Measurements from ENCODE around the gene SERPINA6. TPM values are rescaled to one million over a fixed set of nuclear protein-coding genes. Genes with fewer than 3 reads are reported as not detected.
"Not testable (repeated sequence)": the region's sequence is repeated elsewhere in the genome, so short reads cannot be mapped to it uniquely, and the experiment has no call there.

Gene SERPINA6
- total RNA-seq, 1 donor from 2014 or later, result 1.1 TPM

DNA sequence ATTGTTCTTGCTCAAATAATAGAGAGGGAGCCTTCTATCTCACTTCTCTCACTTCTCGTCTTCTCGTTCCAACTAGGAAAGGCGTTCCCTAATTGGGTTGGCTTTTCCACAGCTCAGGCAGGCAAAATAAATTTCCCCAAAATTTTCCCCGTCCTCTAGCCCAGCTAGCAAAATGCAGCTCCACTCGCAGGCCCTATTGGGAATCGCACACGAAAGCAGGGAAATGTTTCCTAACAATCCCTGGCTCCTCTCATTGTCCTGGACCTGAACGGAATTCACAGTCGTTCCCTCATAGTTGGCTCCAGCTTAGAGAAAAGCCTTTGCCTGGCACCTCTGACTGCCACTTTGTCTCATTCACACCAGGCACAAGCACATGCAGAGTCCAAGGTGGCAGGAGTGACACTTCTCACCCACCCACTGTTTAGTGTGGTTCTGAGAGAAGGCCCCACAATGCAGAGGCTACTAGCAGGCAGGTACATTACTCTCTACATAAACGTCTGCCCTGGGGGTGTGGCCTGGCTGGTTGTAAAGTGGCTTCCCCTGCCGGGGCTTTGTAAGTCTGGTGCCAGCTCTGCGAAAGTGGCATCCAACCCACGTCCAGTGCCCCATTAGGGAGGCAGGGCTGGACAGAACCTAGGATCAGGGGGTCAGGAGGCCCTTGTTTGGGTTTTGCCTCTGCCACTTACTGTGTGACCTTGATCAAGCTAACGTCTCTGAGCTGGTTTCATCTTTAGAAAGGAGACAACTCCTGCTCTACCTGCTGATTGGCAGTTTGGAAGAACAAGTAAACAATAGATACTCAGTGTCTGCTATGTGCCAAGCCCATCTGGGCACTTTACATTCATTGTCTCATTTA lies 34.3 kb downstream of the SERPINA6 start:
- Histone ChIP-seq H3K4me1 (no peaks in the 10 kb centered on the region), H3K36me3 (no peaks in the 10 kb centered on the region), H3K27me3 (ENCODE audit: low read depth) (no peaks in the 10 kb centered on the region), H3K27ac (no peak overlapping the region), H3K4me3 (no peak overlapping the region), H3K9me3 (no peaks in the 10 kb centered on the region)
- ATAC-seq (no peak), DNase-seq (no peak)
- intact Hi-C loops (cut with DNase I), result no loop called here
- no peak for TF ChIP-seq CTCF (IDR thresholded peaks at IDR 0.05)

GRCh38 chr14:94285158-94285557 lies 38.0 kb downstream of the SERPINA6 start:
- intact Hi-C loops (cut with DNase I), result no loop called here
- Histone ChIP-seq H3K27ac (no peak overlapping the region), H3K27me3 (ENCODE audit: low read depth) (no peaks in the 10 kb centered on the region), H3K9me3 (no peaks in the 10 kb centered on the region), H3K4me1 (no peaks in the 10 kb centered on the region), H3K4me3 (no peak overlapping the region), H3K36me3 (no peaks in the 10 kb centered on the region)
- DNase-seq, result no peak
- ATAC-seq, result no peak
- TF ChIP-seq CTCF (IDR thresholded peaks at IDR 0.05), result no peak

DNA sequence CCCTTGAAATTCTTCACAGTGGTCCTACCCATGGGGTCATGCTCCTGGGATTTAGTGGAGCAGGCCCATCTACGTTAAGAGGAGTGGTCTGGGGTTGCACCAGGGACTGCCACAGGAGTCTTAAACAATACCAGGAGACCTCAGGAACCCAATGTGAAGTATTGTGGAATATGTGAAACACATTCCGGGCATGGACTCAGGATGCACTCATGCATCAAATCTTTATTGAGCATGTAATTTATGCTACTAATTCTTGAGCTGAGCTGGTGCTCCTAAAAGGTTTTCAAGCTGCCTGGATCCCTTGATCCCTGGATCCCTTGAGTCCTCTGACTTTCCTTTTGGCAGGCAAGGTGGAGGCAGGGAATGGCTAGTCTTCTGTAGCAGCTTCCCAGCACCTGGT lies 38.9 kb downstream of the SERPINA6 start:
- ATAC-seq, result no peak
- H3K9me3 ChIP-seq, result no peaks in the 10 kb centered on the region
- intact Hi-C loops (cut with DNase I), result no loop called here

DNA sequence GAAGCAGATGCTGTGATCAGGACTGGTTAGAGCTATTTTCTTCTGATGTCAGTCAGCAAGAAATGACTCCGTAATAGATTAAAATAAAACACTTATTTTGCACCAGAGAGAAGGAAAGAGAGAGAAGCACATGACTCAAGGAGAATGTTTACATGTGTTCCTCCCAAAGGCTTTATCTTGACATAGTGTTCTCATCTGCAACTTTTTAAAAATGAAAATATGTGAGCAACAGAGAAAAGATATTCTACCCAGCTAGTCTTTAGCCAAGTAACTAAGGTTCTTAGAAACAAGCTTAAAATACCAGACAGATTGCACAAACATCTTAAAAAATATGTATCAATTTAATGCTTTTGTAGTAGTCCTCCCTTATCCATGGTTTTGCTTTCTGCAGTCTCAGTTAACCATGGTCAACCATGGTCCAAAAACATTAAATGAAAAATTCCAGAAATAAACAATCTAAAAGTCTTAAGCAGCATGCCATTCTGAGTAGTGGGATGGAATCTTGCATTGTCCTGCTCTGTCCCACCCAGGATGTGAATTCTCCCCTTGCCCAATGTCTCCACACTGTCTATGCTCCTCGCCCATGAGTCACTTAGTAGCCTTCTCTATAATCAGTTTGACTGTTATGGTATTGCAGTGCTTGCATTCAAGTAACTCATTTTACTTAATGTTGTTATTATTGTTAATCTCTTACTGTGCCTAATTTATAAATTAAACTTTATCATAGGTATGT lies 40.0 kb downstream of the SERPINA6 start:
- no peak for ATAC-seq
- Histone ChIP-seq H3K36me3 (no peaks in the 10 kb centered on the region), H3K9me3 (no peaks in the 10 kb centered on the region), H3K4me3 (no peak overlapping the region), H3K4me1 (no peaks in the 10 kb centered on the region), H3K27ac (no peak overlapping the region), H3K27me3 (ENCODE audit: low read depth) (no peaks in the 10 kb centered on the region)
- DNase-seq, result no peak
- intact Hi-C loops (cut with DNase I), result no loop called here
- TF ChIP-seq CTCF (IDR thresholded peaks at IDR 0.05), result no peak

More for the DNA sequence above, 38.9 kb downstream of the SERPINA6 start:
- Histone ChIP-seq H3K36me3 (no peaks in the 10 kb centered on the region), H3K4me3 (no peak overlapping the region), H3K27ac (no peak overlapping the region), H3K4me1 (no peaks in the 10 kb centered on the region), H3K27me3 (ENCODE audit: low read depth) (no peaks in the 10 kb centered on the region)
- DNase-seq, result no peak
- TF ChIP-seq CTCF (IDR thresholded peaks at IDR 0.05), result no peak

- DNase-seq, result no peak
- no peaks in the 10 kb centered on the region for H3K4me1 ChIP-seq
- ATAC-seq, result no peak
- no peaks in the 10 kb centered on the region for H3K9me3 ChIP-seq
- no peaks in the 10 kb centered on the region for H3K36me3 ChIP-seq
- TF ChIP-seq CTCF (IDR thresholded peaks at IDR 0.05), result no peak
- intact Hi-C loops (cut with DNase I), result no loop called here
- no peaks in the 10 kb centered on the region for H3K27me3 ChIP-seq (ENCODE audit: low read depth)
- H3K27ac ChIP-seq, result no peak overlapping the region
- H3K4me3 ChIP-seq, result no peak overlapping the region
Observed at GRCh38 chr14:94278731-94279130, 44.4 kb downstream of the SERPINA6 start.

- H3K36me3 ChIP-seq; intact Hi-C loops (cut with DNase I); DNase-seq; H3K27me3 ChIP-seq (ENCODE audit: low read depth); H3K27ac ChIP-seq; H3K9me3 ChIP-seq; H3K4me1 ChIP-seq; H3K4me3 ChIP-seq: not testable (repeated sequence)
- ATAC-seq, result peak; percentile 53
Observed at GRCh38 chr14:94276898-94277561, 46.1 kb downstream of the SERPINA6 start.
